WTC11 (cell line): ENCODE results near the gene NTRK2. TPM values are rescaled to one million over a fixed set of nuclear protein-coding genes. Genes with fewer than 3 reads are reported as not detected.

Source experiments
- ATAC-seq: fragments of 200-7000 bp; cut with Tn5 transposase; 2 replicates; pipeline ENCODE4 v1.10.0; 2021; ENCODE audit warnings: mild to moderate bottlenecking, moderate library complexity
- CTCF ChIA-PET: fragments of 300-600 bp; sonication (Branson Sonifier 250); formaldehyde crosslinking; loops from one replicate; lab custom pipeline; 2021; ENCODE audit warnings: antibody characterized with exemption; lab: Charles Lee
- POLR2A ChIA-PET: fragments of 350-600 bp; sonication (Branson Sonifier 250); formaldehyde crosslinking; loops from one replicate; lab custom pipeline; 2021; ENCODE audit warnings: antibody characterized with exemption; lab: Charles Lee
- DNase-seq: peaks from one replicate; pipeline ENCODE4 v3.0.0; 2021; ENCODE audit warnings: low spot score
- H3K27ac Mint-ChIP-seq: 2 replicates; pipeline ENCODE4 v1.8.0; 2021; ENCODE audit warnings: mixed read lengths
- H3K27me3 Mint-ChIP-seq: 2 replicates; pipeline ENCODE4 v1.8.0; 2021; ENCODE audit warnings: low read depth, mild to moderate bottlenecking, moderate library complexity, mixed read lengths
- H3K36me3 Mint-ChIP-seq: 2 replicates; pipeline ENCODE4 v1.8.0; 2021; ENCODE audit warnings: mixed read lengths
- H3K4me1 Mint-ChIP-seq: 2 replicates; pipeline ENCODE4 v1.8.0; 2022; ENCODE audit warnings: mixed read lengths
- H3K4me3 Mint-ChIP-seq: 2 replicates; pipeline ENCODE4 v1.8.0; 2021; ENCODE audit warnings: mild to moderate bottlenecking, moderate library complexity, mixed read lengths
- H3K9me3 Mint-ChIP-seq: 2 replicates; pipeline ENCODE4 v1.8.0; 2021; ENCODE audit warnings: mixed read lengths
- ATF2 ChIP-seq: sonication (generic); formaldehyde crosslinking; IDR thresholded peaks from 2 replicates; pipeline ENCODE4 v1.8.1; 2022; ENCODE audit warnings: low read depth, missing genetic modification reagents, borderline replicate concordance
- CBFB ChIP-seq: sonication (generic); formaldehyde crosslinking; IDR thresholded peaks from 2 replicates; pipeline ENCODE4 v1.8.1; 2022; ENCODE audit warnings: mild to moderate bottlenecking, low read depth, missing genetic modification reagents
- CREB1 ChIP-seq: sonication (generic); formaldehyde crosslinking; IDR thresholded peaks from 2 replicates; pipeline ENCODE4 v1.8.0; 2023; ENCODE audit warnings: mild to moderate bottlenecking, missing genetic modification reagents
- CREM ChIP-seq: sonication (generic); formaldehyde crosslinking; IDR thresholded peaks from 2 replicates; pipeline ENCODE4 v1.8.1; 2022; ENCODE audit warnings: mild to moderate bottlenecking, missing genetic modification reagents, moderate library complexity
- ELF4 ChIP-seq: sonication (generic); formaldehyde crosslinking; IDR thresholded peaks from 2 replicates; pipeline ENCODE4 v1.8.1; 2022; ENCODE audit warnings: low read depth, mild to moderate bottlenecking, moderate library complexity, missing genetic modification reagents
- GABPB1 ChIP-seq: sonication (generic); formaldehyde crosslinking; IDR thresholded peaks from 2 replicates; pipeline ENCODE4 v1.8.1; 2023; ENCODE audit warnings: mild to moderate bottlenecking, missing genetic modification reagents
- KAT7 ChIP-seq: sonication (generic); formaldehyde crosslinking; IDR thresholded peaks from 2 replicates; pipeline ENCODE4 v1.8.1; 2023; ENCODE audit warnings: missing genetic modification reagents, mild to moderate bottlenecking, borderline replicate concordance
- NFE2L1 ChIP-seq: sonication (generic); formaldehyde crosslinking; IDR thresholded peaks from 2 replicates; pipeline ENCODE4 v1.8.1; 2023; ENCODE audit warnings: missing genetic modification reagents
- NFYB ChIP-seq: sonication (generic); formaldehyde crosslinking; conservative IDR thresholded peaks from 2 replicates; pipeline ENCODE4 v1.8.0; 2022; ENCODE audit warnings: low read depth, missing genetic modification reagents
- NR3C1 ChIP-seq: sonication (generic); formaldehyde crosslinking; conservative IDR thresholded peaks from 2 replicates; pipeline ENCODE4 v1.8.1; 2023; ENCODE audit warnings: low read depth, mild to moderate bottlenecking, missing genetic modification reagents
- SMAD3 ChIP-seq: sonication (generic); formaldehyde crosslinking; IDR thresholded peaks from 2 replicates; pipeline ENCODE4 v1.8.0; 2022; ENCODE audit warnings: missing genetic modification reagents, mild to moderate bottlenecking, borderline replicate concordance
- SOX15 ChIP-seq: fragments of 250-450 bp; sonication (Bioruptor Pico); IDR thresholded peaks from 2 replicates; pipeline ENCODE4 v1.9.0; 2021; ENCODE audit warnings: mild to moderate bottlenecking
- SP1 ChIP-seq: sonication (generic); formaldehyde crosslinking; conservative IDR thresholded peaks from 2 replicates; pipeline ENCODE4 v1.8.1; 2022; ENCODE audit warnings: missing genetic modification reagents
- TCF7 ChIP-seq: sonication (generic); formaldehyde crosslinking; IDR thresholded peaks from 2 replicates; pipeline ENCODE4 v1.8.0; 2022; ENCODE audit warnings: mild to moderate bottlenecking, low read depth, missing genetic modification reagents, moderate library complexity
- TEAD1 ChIP-seq: sonication (generic); formaldehyde crosslinking; IDR thresholded peaks from 2 replicates; pipeline ENCODE4 v1.8.0; 2022; ENCODE audit warnings: mild to moderate bottlenecking, missing genetic modification reagents
- TEAD4 ChIP-seq: sonication (generic); formaldehyde crosslinking; IDR thresholded peaks from 2 replicates; pipeline ENCODE4 v1.8.0; 2022; ENCODE audit warnings: mild to moderate bottlenecking, missing genetic modification reagents
- TP53 ChIP-seq: sonication (generic); formaldehyde crosslinking; IDR thresholded peaks from 2 replicates; pipeline ENCODE4 v1.8.1; 2023; ENCODE audit warnings: mild to moderate bottlenecking, missing genetic modification reagents
- USF2 ChIP-seq: sonication (generic); formaldehyde crosslinking; IDR thresholded peaks from 2 replicates; pipeline ENCODE4 v1.8.1; 2023; ENCODE audit warnings: mild to moderate bottlenecking, missing genetic modification reagents, moderate library complexity
- ZMAT4 ChIP-seq: fragments of 250-450 bp; sonication (Bioruptor Pico); IDR thresholded peaks from 2 replicates; pipeline ENCODE4 v1.9.0; 2021; ENCODE audit warnings: mild to moderate bottlenecking
- ZNF138 ChIP-seq: sonication (generic); formaldehyde crosslinking; conservative IDR thresholded peaks from 2 replicates; pipeline ENCODE4 v1.8.1; 2022; ENCODE audit warnings: mild to moderate bottlenecking, moderate library complexity, missing genetic modification reagents
- ZNF232 ChIP-seq: sonication (generic); formaldehyde crosslinking; IDR thresholded peaks from 2 replicates; pipeline ENCODE4 v1.8.0; 2022; ENCODE audit warnings: mild to moderate bottlenecking, missing genetic modification reagents
- ZNF263 ChIP-seq: sonication (generic); formaldehyde crosslinking; IDR thresholded peaks from 2 replicates; pipeline ENCODE4 v1.8.1; 2022; ENCODE audit warnings: low read depth, mild to moderate bottlenecking, moderate library complexity, missing genetic modification reagents
- ZNF396 ChIP-seq: fragments of 250-450 bp; sonication (Bioruptor Pico); IDR thresholded peaks from 2 replicates; pipeline ENCODE4 v1.8.0; 2021; ENCODE audit warnings: mild to moderate bottlenecking, moderate library complexity, borderline replicate concordance
- total RNA-seq: library from RNA; stranded (reverse); gene quantifications from 3 replicates; pipeline ENCODE4 v1.2.3, GENCODE V29; 2021

Gene NTRK2
- total RNA-seq, 1 experiment from 2014 or later: 0.02 TPM

GRCh38 chr9:84990850-84991513 is 321.5 kb downstream of the NTRK2 start:
- Mint-ChIP-seq H3K4me3 (no peak overlapping the region), H3K36me3 (no peaks in the 10 kb centered on the region), H3K9me3 (no peaks in the 10 kb centered on the region), H3K4me1 (0 out of 2 replicates have a peak, but pooled peaks cover 3% of the 10 kb centered on the region), H3K27me3 (no peaks in the 10 kb centered on the region; the same call in 1 of the 2 replicates), H3K27ac (no peak overlapping the region)
- DNase-seq (no peak), ATAC-seq (no peak)
- ChIA-PET POLR2A (no interaction called here), CTCF (no interaction called here)
- no peak for TF ChIP-seq TP53 (CRISPR knock-in tag)
- TF ChIP-seq ZMAT4 (CRISPR knock-in tag): no peak
- TF ChIP-seq NFE2L1 (CRISPR knock-in tag): no peak
- no peak for TF ChIP-seq ZNF138 (CRISPR knock-in tag)
- no peak for TF ChIP-seq SOX15

GRCh38 chr9:84991514-84991870 is 322.0 kb downstream of the NTRK2 start:
- H3K27ac Mint-ChIP-seq: no peak overlapping the region

GRCh38 chr9:84992381-84992780 is 322.9 kb downstream of the NTRK2 start:
- Mint-ChIP-seq H3K9me3 (no peaks in the 10 kb centered on the region), H3K4me3 (no peak overlapping the region)
- CTCF ChIA-PET: no interaction called here

More at GRCh38 chr9:84991514-84991870, 322.0 kb downstream of the NTRK2 start:
- TF ChIP-seq CREM (no peak), TCF7 (no peak), ZNF232 (CRISPR knock-in tag) (no peak), ZNF263 (CRISPR knock-in tag) (no peak), SP1 (CRISPR knock-in tag) (no peak), TEAD1 (CRISPR knock-in tag) (no peak), ZMAT4 (CRISPR knock-in tag) (no peak), ZNF396 (CRISPR knock-in tag) (no peak), USF2 (CRISPR knock-in tag) (no peak), ATF2 (no peak), TEAD4 (CRISPR knock-in tag) (no peak), ELF4 (no peak)
- Mint-ChIP-seq H3K4me3 (no peak overlapping the region), H3K27me3 (no peaks in the 10 kb centered on the region; the same call in 1 of the 2 replicates), H3K36me3 (no peaks in the 10 kb centered on the region), H3K9me3 (no peaks in the 10 kb centered on the region), H3K4me1 (0 out of 2 replicates have a peak, but pooled peaks cover 3% of the 10 kb centered on the region)
- ATAC-seq (no peak; the same call in 1 of the 2 replicates), DNase-seq (no peak)
- ChIA-PET CTCF (no interaction called here), POLR2A (no interaction called here)

More at GRCh38 chr9:84992381-84992780, 322.9 kb downstream of the NTRK2 start:
- Mint-ChIP-seq H3K27ac (no peak overlapping the region), H3K36me3 (no peaks in the 10 kb centered on the region), H3K4me1 (peaks cover 5% of the 10 kb centered on the region), H3K27me3 (no peaks in the 10 kb centered on the region; the same call in 1 of the 2 replicates)
- POLR2A ChIA-PET: no interaction called here
- no peak for TF ChIP-seq NR3C1 (CRISPR knock-in tag)
- no peak for TF ChIP-seq KAT7 (CRISPR knock-in tag)
- no peak for TF ChIP-seq GABPB1 (CRISPR knock-in tag)
- no peak for TF ChIP-seq CBFB (CRISPR knock-in tag)
- no peak for TF ChIP-seq SMAD3 (CRISPR knock-in tag)
- TF ChIP-seq CREB1: no peak
- no peak for TF ChIP-seq NFYB (CRISPR knock-in tag)
- ATAC-seq (no peak), DNase-seq (no peak)
